Liver (tissue), 9 donors: ENCODE results near the gene BNC2. TPM values are rescaled to one million over a fixed set of nuclear protein-coding genes. Genes with fewer than 3 reads are reported as not detected.

Experiments
- DNase-seq: peaks from one replicate; pipeline ENCODE4 v3.0.0-alpha.2; 2017; ENCODE audit warnings: low spot score
- H3K27ac ChIP-seq, 2 donors: one replicate each; pipeline ENCODE4 v1.7.0; 2013; ENCODE audit warnings: inconsistent platforms in 2 of 2, low read length in 2 of 2, control low read depth in 1 of 2, low read depth in 1 of 2, mild to moderate bottlenecking in 1 of 2
- H3K27me3 ChIP-seq, 4 donors: one replicate each; pipeline versions ENCODE4 v1.6.1 to v1.7.0; 2013; ENCODE audit warnings: low read length in 3 of 4, inconsistent platforms in 1 of 4, mild to moderate bottlenecking in 1 of 4, moderate library complexity in 1 of 4; ENCODE audit not compliant: control insufficient read depth in 4 of 4, insufficient read depth in 4 of 4
- H3K36me3 ChIP-seq, 4 donors: one replicate each; pipeline versions ENCODE4 v1.6.1 to v1.7.0; 2013; ENCODE audit warnings: low read length in 3 of 4, mild to moderate bottlenecking in 3 of 4, low read depth in 1 of 4, moderate library complexity in 1 of 4; ENCODE audit not compliant: control insufficient read depth in 4 of 4, insufficient read depth in 3 of 4
- H3K4me1 ChIP-seq, 4 donors: one replicate each; pipeline versions ENCODE4 v1.6.1 to v1.7.0; 2013; ENCODE audit warnings: low read length in 3 of 4, mild to moderate bottlenecking in 3 of 4, moderate library complexity in 1 of 4; ENCODE audit not compliant: control insufficient read depth in 4 of 4, insufficient read depth in 4 of 4
- H3K4me3 ChIP-seq, 3 donors: one replicate each; pipeline versions ENCODE4 v1.6.1 to v1.7.0; 2013; ENCODE audit warnings: low read length in 3 of 3, control low read depth in 1 of 3, low read depth in 1 of 3, mild to moderate bottlenecking in 1 of 3
- H3K9ac ChIP-seq, 2 donors: one replicate each; pipeline ENCODE4 v1.7.0; 2013; ENCODE audit warnings: low read length in 2 of 2, mild to moderate bottlenecking in 2 of 2, moderate library complexity in 2 of 2, control low read depth in 1 of 2, low read depth in 1 of 2
- H3K9me3 ChIP-seq, 4 donors: one replicate each; pipeline versions ENCODE4 v1.6.1 to v1.7.0; 2013; ENCODE audit warnings: low read length in 3 of 4; ENCODE audit not compliant: control insufficient read depth in 4 of 4
- EGR1 ChIP-seq, 2 donors: IDR thresholded peaks; 2 replicates each; pipeline ENCODE4 v1.6.1; 2016 to 2018; ENCODE audit warnings: antibody characterized with exemption in 2 of 2, low read depth in 2 of 2
- FOXA1 ChIP-seq: IDR thresholded peaks from 2 replicates; pipeline ENCODE4 v1.6.1; 2016; ENCODE audit warnings: antibody characterized with exemption
- FOXA2 ChIP-seq: IDR thresholded peaks from 2 replicates; pipeline ENCODE4 v1.6.1; 2016; ENCODE audit warnings: antibody characterized with exemption
- HNF4G ChIP-seq: IDR thresholded peaks from 2 replicates; pipeline ENCODE4 v1.6.1; 2016; ENCODE audit warnings: antibody characterized with exemption
- JUND ChIP-seq, 2 donors: IDR thresholded peaks; 2 replicates each; pipeline ENCODE4 v1.6.1; 2016; ENCODE audit warnings: antibody characterized with exemption in 2 of 2
- NR2F2 ChIP-seq: IDR thresholded peaks from 2 replicates; pipeline ENCODE4 v1.6.1; 2016; ENCODE audit warnings: antibody characterized with exemption
- RAD21 ChIP-seq, 2 donors: IDR thresholded peaks; 2 replicates each; pipeline ENCODE4 v1.6.1; 2016; ENCODE audit warnings: antibody characterized with exemption in 2 of 2, mild to moderate bottlenecking in 2 of 2
- RXRA ChIP-seq, 2 donors: IDR thresholded peaks; 2 replicates each; pipeline ENCODE4 v1.6.1; 2017 to 2018; ENCODE audit warnings: antibody characterized with exemption in 2 of 2, mild to moderate bottlenecking in 1 of 2
- SP1 ChIP-seq: IDR thresholded peaks from 2 replicates; pipeline ENCODE4 v1.6.1; 2018; ENCODE audit warnings: antibody characterized with exemption, mild to moderate bottlenecking
- YY1 ChIP-seq: IDR thresholded peaks from 2 replicates; pipeline ENCODE4 v1.6.1; 2016; ENCODE audit warnings: antibody characterized with exemption, mild to moderate bottlenecking
- WGBS: extraction: QIAGEN DNeasy Blood & Tissue Kit; methylation state at CpG from one replicate; pipeline ENCODE4 v1.1.7; 2013; 5-methylcytosine and 5-hydroxymethylcytosine counted together
- polyA plus RNA-seq, 2 donors: library from polyadenylated mRNA; stranded (reverse) in 1 of 2; unstranded in 1 of 2; fragments of 200-250 nt in 1 of 2; fragments of >200 nt in 1 of 2; fragmentation: Nextera tagmentation in 1 of 2; extraction: Ambion mirVana in 1 of 2; gene quantifications; one replicate each; pipeline versions ENCODE4 v1.2.1 to v1.2.3, GENCODE V29; 2013 to 2015
- total RNA-seq, 2 donors: library from RNA; depleted of rRNA; stranded (reverse); fragments of >200 nt; gene quantifications; one replicate each; pipeline ENCODE4 v1.2.3, GENCODE V29; 2014
- TF ChIP-seq, protein P1 (sequence below): IDR thresholded peaks from 2 replicates; pipeline ENCODE4 v1.6.1; 2016; ENCODE audit warnings: antibody characterized with exemption
- TF ChIP-seq, protein P2 (sequence below): IDR thresholded peaks from 2 replicates; pipeline ENCODE4 v1.6.1; 2016; ENCODE audit warnings: antibody characterized with exemption
- donor health status: healthy.
- donor health status: healthy.
- donor health status: healthy.
- donor health status: healthy.
- donor health status: healthy.

The BNC2 gene
- total and polyA plus RNA-seq, 4 donors, result 0.07 to 0.67 (median 0.08) TPM

DNA sequence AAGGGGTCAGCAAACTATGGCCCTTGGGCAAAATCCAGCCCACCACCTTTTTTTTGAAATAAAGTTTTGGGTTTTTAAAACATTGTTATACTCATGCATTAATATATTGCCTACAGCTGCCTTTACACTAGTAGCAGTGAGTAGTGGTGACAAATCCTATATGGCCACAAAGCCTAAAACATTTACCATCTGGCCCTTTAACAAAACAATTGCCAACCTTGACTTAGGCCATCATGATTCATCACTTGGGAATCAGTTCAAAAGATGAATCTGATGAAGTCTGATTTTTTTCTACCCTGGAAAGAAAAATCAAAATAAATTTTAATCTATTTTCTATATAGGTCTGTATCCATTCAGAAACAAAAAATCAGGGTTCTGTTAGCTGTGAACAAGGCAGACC is 484.9 kb downstream of the BNC2 start:
- no peaks in the 10 kb centered on the region for H3K9me3 ChIP-seq
- no peaks in the 10 kb centered on the region for H3K27me3 ChIP-seq
- TF ChIP-seq JUND (IDR thresholded peaks at IDR 0.05) (peak in 1 of 2 donors; percentile 13), FOXA1 (no peak)
- no peak overlapping the region for H3K4me3 ChIP-seq
- no peaks in the 10 kb centered on the region for H3K36me3 ChIP-seq
- no peak overlapping the region for H3K27ac ChIP-seq
- H3K4me1 ChIP-seq, result peaks cover 0 to 2% (median 0%) of the 10 kb centered on the region in 4 donors
- no peak for DNase-seq
- H3K9ac ChIP-seq, result no peak overlapping the region

DNA sequence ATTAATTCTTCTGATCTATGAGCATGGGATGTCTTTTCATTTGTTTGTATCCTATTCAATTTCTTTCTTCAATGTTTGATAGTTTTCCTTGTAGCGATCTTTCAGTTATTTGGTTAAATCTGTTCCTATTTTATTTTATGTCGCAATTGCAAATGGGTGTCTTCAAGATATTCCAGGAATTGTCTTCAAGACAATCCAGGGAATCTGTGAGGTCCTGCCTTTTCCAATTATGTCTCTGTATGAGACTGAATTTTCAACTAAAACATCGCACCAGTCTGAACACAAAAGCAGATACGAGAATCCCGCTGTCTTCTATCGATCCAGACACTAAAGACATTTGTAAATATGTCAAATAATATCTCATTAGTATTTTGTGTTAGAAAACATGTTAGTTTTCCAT is 485.5 kb downstream of the BNC2 start:
- WGBS, result 95% methylated on average over 6 of the region's 6 CpGs
- no peak for DNase-seq

DNA sequence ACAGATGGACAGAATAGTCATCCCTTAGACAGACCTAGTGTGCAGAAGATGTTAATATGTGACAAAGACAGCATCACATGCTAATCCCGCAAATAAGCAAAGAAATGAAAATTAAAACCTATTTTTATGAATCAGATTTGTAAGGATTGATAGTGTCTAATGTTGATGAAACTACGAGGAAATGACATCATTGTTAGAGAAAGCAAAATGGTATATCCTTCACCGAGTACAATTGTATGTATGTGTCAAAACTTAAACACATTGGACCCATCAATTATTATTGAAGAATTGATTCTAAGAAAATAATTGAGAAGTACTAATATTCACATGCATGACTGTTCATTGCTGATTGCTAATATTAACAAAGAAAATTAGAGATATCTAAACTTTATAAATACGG is 493.2 kb downstream of the BNC2 start:
- no peak for DNase-seq
- 85% methylated on average over 4 of the region's 4 CpGs for WGBS

More for the DNA sequence above, 485.5 kb downstream of the BNC2 start:
- TF ChIP-seq HNF4G (no peak), FOXA2 (no peak), RXRA (IDR thresholded peaks at IDR 0.05) (no peak)
- no peaks in the 10 kb centered on the region for H3K27me3 ChIP-seq
- no peak overlapping the region for H3K27ac ChIP-seq
- H3K4me3 ChIP-seq, result no peak overlapping the region
- no peak overlapping the region for H3K9ac ChIP-seq
- H3K4me1 ChIP-seq, result peaks cover 0 to 2% (median 0%) of the 10 kb centered on the region in 4 donors
- H3K36me3 ChIP-seq, result no peaks in the 10 kb centered on the region
- no peaks in the 10 kb centered on the region for H3K9me3 ChIP-seq

DNA sequence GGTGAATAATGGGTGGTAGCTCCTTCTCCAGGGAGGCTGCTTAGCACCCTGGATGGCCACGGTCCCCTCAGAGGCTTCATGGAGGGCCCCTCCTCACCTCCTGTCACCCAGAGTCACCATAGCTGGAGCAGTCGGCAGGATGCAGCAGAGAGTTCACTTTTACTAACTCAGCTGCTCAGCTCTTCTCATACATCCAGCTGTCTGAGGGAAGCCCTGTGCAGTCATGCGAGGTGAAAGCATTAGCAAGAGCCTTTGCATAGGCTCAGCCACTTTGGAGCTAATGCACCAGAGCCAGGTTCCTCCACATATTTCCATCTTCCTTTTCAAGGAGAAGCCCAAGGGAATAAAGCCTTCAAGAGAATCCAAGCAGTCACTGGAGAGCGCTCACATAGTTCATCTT is 499.2 kb downstream of the BNC2 start:
- WGBS, result 85% methylated on average over 4 of the region's 4 CpGs
- TF ChIP-seq, protein P1, sequence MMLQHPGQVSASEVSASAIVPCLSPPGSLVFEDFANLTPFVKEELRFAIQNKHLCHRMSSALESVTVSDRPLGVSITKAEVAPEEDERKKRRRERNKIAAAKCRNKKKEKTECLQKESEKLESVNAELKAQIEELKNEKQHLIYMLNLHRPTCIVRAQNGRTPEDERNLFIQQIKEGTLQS, result no peak
- DNase-seq, result no peak
- Histone ChIP-seq H3K27ac (no peak overlapping the region), H3K9ac (no peak overlapping the region), H3K4me1 (no peaks in the 10 kb centered on the region), H3K4me3 (no peak overlapping the region), H3K9me3 (no peaks in the 10 kb centered on the region), H3K27me3 (peaks cover 0 to 3% (median 0%) of the 10 kb centered on the region in 4 donors), H3K36me3 (no peaks in the 10 kb centered on the region)

More for the DNA sequence above, 493.2 kb downstream of the BNC2 start:
- Histone ChIP-seq H3K27ac (no peak overlapping the region), H3K9me3 (no peaks in the 10 kb centered on the region), H3K4me3 (no peak overlapping the region), H3K4me1 (no peaks in the 10 kb centered on the region), H3K36me3 (no peaks in the 10 kb centered on the region), H3K9ac (no peak overlapping the region), H3K27me3 (no peaks in the 10 kb centered on the region)
- TF ChIP-seq JUND (IDR thresholded peaks at IDR 0.05) (no peak), NR2F2 (no peak), RAD21 (IDR thresholded peaks at IDR 0.05) (no peak), RXRA (IDR thresholded peaks at IDR 0.05) (no peak), YY1 (no peak), EGR1 (IDR thresholded peaks at IDR 0.05; ENCODE audit: low read depth in 2 of 2) (no peak), SP1 (no peak), HNF4G (no peak), FOXA1 (no peak), FOXA2 (no peak)
- TF ChIP-seq, protein P1, result no peak
- TF ChIP-seq, protein P2, sequence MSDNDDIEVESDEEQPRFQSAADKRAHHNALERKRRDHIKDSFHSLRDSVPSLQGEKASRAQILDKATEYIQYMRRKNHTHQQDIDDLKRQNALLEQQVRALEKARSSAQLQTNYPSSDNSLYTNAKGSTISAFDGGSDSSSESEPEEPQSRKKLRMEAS, result no peak
